Pericardium fibroblast (primary cell): ENCODE measurements around the gene REG4. TPM values are rescaled to one million over a fixed set of nuclear protein-coding genes. Genes with fewer than 3 reads are reported as not detected.

Experiments used
- total RNA-seq: library from RNA; depleted of rRNA; stranded (reverse); fragments of >200 nt; gene quantifications from 2 replicates; pipeline ENCODE4 v1.2.3, GENCODE V29; 2015

REG4 gene
- total RNA-seq = not detected in 2 replicates

DNA sequence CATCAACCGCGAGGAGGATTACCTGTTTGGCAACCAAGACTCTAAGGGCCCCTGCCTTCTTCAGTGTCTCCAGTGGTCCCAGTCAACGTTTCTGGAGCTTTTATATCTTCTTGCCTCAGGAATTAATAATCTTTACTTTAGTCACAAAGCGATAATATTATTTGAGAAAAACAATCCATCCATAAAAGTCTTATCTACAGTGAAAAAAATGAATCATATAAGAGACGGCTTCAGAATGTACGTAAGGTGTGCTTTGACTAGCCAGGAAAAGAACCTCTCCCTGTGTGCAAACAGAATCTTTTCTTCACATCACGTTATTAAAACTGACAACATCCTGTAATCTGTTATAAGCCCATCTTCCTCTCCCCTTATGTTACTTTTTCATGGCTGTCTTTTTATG lies at the start of gene REG4:
Gene REG4 (minus strand): TSS at position 74 of the 400 bp plus-strand sequence. CDS start 2,691 bp downstream, outside the sequence.

GRCh38 chr1:119768778-119769177 lies 42.5 kb downstream of the REG4 start, which contains the start of gene HMGCS2:
Gene HMGCS2, minus strand, starts transcription at chr1:119768905. Its CDS starts 61 bp downstream, at chr1:119768844.

Other genes starting within 250 kb of the REG4 start
- 8.2 and 9.6 TPM in 2 replicates for gene ZNF697, start 163.2 kb downstream of the REG4 start, total RNA-seq
- gene PHGDH, start 99.5 kb downstream of the REG4 start, total RNA-seq = 310 and 402 TPM in 2 replicates
- not detected in 2 replicates for gene HMGCS2, start 42.6 kb downstream of the REG4 start, total RNA-seq
- not detected in 2 replicates for gene ADAM30, start 85.1 kb upstream of the REG4 start, total RNA-seq